ENCODE data around the gene FAT3.

FAT3 gene

DNA sequence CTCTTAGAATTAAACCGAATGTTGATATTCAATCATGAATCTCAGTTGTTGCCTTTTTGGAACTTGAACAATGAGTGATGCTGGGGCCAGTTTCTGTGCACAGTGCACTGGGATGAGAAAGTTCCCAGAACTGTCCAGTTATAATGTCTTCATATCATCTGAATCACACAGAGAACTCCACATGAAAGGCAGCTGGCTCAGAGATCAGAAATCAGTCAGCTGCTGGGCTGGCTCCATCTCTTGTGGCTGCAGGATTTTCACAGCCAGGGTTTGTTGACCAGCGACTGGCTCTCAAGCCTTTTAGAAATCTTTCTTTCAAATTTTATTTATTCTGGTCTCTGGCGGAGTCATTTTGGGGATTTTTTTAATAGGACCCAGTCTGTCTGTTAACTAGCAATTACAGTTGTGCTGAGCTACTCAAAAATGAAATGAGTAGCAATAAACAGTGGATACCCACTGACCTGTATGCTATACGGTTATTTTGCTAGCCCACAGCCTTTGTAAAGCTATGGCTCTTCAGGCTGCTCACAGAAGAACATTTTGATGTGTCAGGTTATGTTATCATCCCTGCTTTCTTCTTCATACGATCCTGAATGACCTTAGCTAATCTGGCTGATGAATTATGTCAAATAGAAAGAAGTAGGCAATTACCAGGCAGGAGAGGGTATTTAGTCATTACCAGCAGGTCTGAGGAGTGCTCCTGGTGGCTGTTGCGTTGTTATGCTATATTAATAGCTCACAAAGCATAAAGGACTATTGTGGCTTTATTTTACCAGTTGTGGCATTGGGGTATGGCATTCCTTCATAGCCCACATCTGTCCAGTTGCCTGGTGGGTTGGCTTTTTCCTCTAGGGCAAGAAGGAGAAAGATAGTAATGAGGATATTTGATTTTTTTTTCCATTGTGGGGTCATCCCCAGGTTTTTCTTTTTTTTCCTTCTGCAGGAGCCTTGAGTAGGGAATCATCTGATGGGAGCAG, 3.6 kb downstream of the FAT3 start:
- no peak for DNase-seq

- no peak for DNase-seq
These were observed 12.2 kb downstream of the FAT3 start for GRCh38 chr11:92236856-92237255.

DNA sequence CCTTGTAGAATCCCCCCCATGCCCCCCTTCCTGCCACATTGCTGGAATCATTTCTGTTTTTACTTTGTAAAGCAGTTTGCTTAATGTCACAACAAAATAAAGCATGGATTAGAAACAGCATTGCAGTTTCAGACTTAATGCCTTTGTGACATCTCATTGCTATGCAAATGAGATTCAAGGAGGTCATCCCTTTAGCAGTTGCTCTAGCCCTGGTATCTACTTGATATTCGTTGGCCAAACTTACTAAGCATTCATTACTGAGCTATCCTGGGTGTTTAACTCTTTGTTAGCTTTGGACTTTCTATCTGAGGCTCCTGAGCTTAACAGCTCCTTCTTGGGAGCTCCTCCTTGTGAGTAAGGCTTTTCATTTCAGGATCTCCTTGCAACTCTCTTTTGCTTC, 16.3 kb downstream of the FAT3 start:
- no peak for DNase-seq

GRCh38 chr11:92245700-92246271, 21.2 kb downstream of the FAT3 start:
- no peak for DNase-seq

DNA sequence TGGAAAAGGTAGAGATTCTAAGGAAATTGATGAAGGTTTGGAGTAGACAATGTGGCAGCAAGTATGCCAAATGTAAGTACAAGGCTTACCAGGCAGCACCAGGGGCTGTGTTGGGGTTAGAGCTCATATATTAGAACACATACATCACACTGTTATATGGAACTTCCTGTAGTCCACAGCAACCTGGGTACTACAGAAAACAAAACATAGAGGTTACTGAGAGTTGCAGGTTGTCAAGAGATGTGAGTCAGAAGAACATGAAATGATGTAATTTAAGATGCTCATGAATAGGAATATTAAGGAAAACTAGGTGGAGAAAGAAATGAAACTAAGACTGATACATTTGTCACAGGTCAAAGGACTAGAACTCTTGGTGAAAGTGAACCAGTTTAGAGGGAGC, 22.0 kb downstream of the FAT3 start:
- no peak for DNase-seq

- no peak for DNase-seq
These were observed 24.6 kb downstream of the FAT3 start for GRCh38 chr11:92249156-92249753.

- DNase-seq: no peak
These were observed 27.4 kb downstream of the FAT3 start for GRCh38 chr11:92251980-92252379.

DNA sequence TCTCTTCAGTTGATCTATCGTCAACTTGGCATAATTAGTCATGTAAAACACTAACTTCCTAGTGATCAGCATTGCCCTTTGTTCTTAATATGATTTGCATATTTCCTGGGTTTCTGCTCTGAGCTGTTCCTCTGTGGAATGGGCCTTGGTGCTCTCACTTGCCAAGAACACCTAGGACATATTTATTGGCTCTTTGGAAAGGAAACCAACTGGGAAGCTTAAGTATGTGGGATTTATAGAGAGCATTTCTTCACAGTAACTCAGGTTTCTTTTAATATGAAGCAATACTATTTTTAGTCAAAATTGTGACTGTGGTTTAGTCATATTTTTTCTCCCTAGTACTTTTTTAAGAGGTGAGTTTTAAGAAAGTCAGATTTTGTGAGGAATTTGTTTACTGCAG, 28.8 kb downstream of the FAT3 start:
- DNase-seq: no peak

DNA sequence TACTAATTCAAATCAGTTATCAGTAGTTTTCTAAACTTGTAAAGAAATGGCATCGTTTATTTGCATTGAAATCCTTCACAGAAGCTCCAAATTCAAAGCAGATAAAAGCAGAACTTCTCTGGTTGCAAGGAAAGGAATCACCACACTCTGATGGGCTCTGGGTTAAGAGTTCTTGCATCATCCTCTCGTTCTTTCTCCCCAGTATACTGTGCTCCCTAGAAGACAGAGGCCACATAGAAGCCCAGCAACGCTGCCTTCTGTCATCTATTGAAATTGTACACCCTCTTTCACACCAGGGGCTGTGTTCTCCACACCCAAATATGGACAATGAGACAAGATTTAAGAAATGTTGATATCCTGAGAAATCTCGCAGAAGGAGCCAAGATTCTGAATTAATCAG, 29.3 kb downstream of the FAT3 start:
- no peak for DNase-seq

DNA sequence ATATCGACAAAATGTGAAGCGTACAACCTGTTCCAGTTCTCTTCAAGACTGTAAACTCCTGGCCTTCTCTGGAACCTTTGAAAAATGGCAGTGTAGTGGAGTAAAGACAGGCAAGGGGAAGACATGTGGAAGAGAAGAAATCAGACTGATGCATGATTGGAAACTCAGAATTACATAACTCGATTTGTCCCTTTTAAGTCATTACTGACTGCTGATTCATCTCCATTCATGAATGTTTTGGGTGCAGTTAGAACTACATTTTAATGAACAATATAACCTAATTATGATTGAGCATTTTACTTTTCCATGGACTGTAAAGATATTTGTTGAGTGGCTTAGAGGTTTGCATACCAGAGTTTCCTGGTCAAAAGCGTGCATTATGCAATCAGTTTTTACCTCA, 32.9 kb downstream of the FAT3 start:
- DNase-seq: no peak

- no peak for DNase-seq
These were observed 35.2 kb downstream of the FAT3 start for GRCh38 chr11:92259861-92260260.

DNA sequence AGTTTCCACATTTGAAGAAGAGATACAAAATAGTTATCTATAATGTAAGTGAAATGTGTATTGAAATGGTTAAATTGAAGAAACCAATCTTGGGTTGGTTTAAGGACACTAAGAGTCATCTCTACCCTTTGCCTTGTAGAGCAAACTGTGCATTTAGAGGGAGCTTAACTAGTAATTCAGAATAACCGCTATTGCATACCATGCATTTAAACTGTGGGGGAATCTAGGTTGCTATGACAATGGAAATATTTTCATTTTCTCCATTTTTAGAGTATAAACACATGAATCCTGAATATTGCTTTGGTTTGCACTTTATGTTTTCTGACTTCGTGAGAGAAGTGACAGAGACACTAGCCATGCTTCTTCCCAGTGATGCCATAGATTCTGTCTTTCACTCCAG, 39.7 kb downstream of the FAT3 start:
- DNase-seq: no peak

DNA sequence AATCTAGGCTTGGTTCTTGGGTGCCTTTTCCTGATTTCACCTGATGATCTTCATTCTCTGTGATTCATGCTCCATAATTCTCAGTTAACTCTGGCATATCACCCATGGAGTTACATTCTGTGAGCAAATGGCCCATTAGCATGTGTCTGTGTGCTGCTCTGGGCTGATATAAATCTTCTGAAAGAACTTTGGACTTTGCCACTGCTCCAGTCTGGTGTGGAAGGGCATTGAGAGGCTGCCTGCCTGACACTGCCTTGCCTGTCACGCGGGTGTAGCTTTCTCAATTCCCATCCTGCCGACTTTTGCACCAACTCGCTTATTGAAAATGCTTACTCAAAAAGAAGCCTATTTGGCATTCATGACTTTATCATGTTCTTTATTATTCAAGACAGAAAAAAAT, 42.2 kb downstream of the FAT3 start:
- no peak for DNase-seq

DNA sequence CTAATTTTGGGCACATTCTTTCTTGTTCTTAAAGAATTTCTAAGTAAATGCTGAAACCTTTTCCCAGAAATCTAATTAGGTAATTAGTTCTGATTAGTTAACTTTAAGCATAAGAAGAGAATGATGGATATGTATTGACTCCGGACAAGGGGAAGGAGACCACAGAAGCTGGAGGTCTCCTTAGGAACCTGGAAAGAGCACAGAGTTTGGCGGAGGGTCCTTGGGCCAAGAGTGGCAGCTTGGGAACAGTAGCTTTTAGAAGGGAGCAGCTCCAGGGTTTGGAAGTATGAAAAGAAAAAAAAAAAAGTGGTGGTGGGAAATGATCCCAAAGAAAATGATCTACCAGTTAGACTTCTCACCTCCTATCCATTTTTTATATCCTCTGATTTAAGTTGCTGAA, 42.7 kb downstream of the FAT3 start:
- DNase-seq: no peak

- no peak for DNase-seq
These were observed 43.4 kb downstream of the FAT3 start for GRCh38 chr11:92267968-92268367.

- DNase-seq: no peak
These were observed 43.9 kb downstream of the FAT3 start for GRCh38 chr11:92268546-92268945.

- no peak for DNase-seq
These were observed 44.4 kb downstream of the FAT3 start for GRCh38 chr11:92269021-92269420.

- no peak for DNase-seq
These were observed 45.2 kb downstream of the FAT3 start for GRCh38 chr11:92269841-92270240.

- no peak for DNase-seq
These were observed 48.0 kb downstream of the FAT3 start for GRCh38 chr11:92272651-92273050.
